HEK293 (cell line): ENCODE results near the gene CRABP2.

Source experiments
- INSM2 ChIP-seq: fragments of 450-650 bp; formaldehyde crosslinking; IDR thresholded peaks from 2 replicates; pipeline ENCODE4 v1.5.1; 2016; ENCODE audit warnings: missing biosample characterization, missing genetic modification characterization
- REST ChIP-seq: fragments of 450-650 bp; formaldehyde crosslinking; IDR thresholded peaks from 2 replicates; pipeline ENCODE4 v1.5.1; 2016; ENCODE audit warnings: missing biosample characterization, missing genetic modification characterization
- YY1 ChIP-seq: fragments of 450-650 bp; formaldehyde crosslinking; IDR thresholded peaks from 2 replicates; pipeline ENCODE4 v1.5.1; 2018; ENCODE audit warnings: missing biosample characterization, missing genetic modification characterization
- ZEB2 ChIP-seq: fragments of 450-650 bp; formaldehyde crosslinking; IDR thresholded peaks from 2 replicates; pipeline ENCODE4 v1.5.1; 2016; ENCODE audit warnings: missing biosample characterization, missing genetic modification characterization
- ZFHX2 ChIP-seq: fragments of 450-650 bp; formaldehyde crosslinking; conservative IDR thresholded peaks from 2 replicates; pipeline ENCODE4 v1.5.1; 2016; ENCODE audit warnings: missing biosample characterization, missing genetic modification characterization
- ZNF10 ChIP-seq: fragments of 450-650 bp; formaldehyde crosslinking; IDR thresholded peaks from 2 replicates; pipeline ENCODE4 v1.5.1; 2017; ENCODE audit warnings: missing biosample characterization, missing genetic modification characterization
- ZNF2 ChIP-seq: fragments of 450-650 bp; formaldehyde crosslinking; IDR thresholded peaks from 2 replicates; pipeline ENCODE4 v1.5.1; 2016; ENCODE audit warnings: missing biosample characterization, missing genetic modification characterization
- ZSCAN5A ChIP-seq: fragments of 450-650 bp; formaldehyde crosslinking; IDR thresholded peaks from 2 replicates; pipeline ENCODE4 v1.5.1; 2016; ENCODE audit warnings: missing biosample characterization, missing genetic modification characterization
- TF ChIP-seq, protein P1 (sequence below): fragments of 450-650 bp; IDR thresholded peaks from 2 replicates; pipeline ENCODE4 v1.5.1; 2018; ENCODE audit warnings: missing biosample characterization, missing genetic modification characterization

The CRABP2 gene

GRCh38 chr1:156652131-156652991 is 53.0 kb downstream of the CRABP2 start (continued):
- TF ChIP-seq YY1 (tag by site-specific recombination) (no peak), ZEB2 (no peak), REST (tag by site-specific recombination) (peak; percentile 99), ZNF2 (no peak), ZSCAN5A (tag by site-specific recombination) (no peak), ZNF10 (tag by site-specific recombination) (no peak), ZFHX2 (peak; percentile 66), INSM2 (tag by site-specific recombination) (no peak)
- TF ChIP-seq, protein P1, sequence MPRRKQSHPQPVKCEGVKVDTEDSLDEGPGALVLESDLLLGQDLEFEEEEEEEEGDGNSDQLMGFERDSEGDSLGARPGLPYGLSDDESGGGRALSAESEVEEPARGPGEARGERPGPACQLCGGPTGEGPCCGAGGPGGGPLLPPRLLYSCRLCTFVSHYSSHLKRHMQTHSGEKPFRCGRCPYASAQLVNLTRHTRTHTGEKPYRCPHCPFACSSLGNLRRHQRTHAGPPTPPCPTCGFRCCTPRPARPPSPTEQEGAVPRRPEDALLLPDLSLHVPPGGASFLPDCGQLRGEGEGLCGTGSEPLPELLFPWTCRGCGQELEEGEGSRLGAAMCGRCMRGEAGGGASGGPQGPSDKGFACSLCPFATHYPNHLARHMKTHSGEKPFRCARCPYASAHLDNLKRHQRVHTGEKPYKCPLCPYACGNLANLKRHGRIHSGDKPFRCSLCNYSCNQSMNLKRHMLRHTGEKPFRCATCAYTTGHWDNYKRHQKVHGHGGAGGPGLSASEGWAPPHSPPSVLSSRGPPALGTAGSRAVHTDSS (tag by site-specific recombination): peak; percentile 80; the same call in 1 of the 2 replicates
